Heart left ventricle (tissue), 16 donors: ENCODE data around the gene GNPTG. TPM values are rescaled to one million over a fixed set of nuclear protein-coding genes. Genes with fewer than 3 reads are reported as not detected.

ENCODE experiments used
- ATAC-seq, 4 donors: fragments of 200-7000 bp; cut with Tn5 transposase; one replicate each; pipeline ENCODE4 v1.9.1; 2020 to 2022; ENCODE audit warnings: moderate library complexity in 4 of 4, mild to moderate bottlenecking in 3 of 4, moderate number of reproducible peaks in 1 of 4
- DNase-seq, 5 donors: peaks; one replicate each; pipeline ENCODE4 v3.0.0-alpha.2; 2020
- H3K27ac ChIP-seq, 12 donors: fragments of 200-600 bp; sonication (generic) in 4 of 12; one replicate each; pipeline versions ENCODE4 v1.5.0 to v1.8.0; 2016 to 2022; ENCODE audit warnings: mild to moderate bottlenecking in 2 of 12
- H3K27me3 ChIP-seq, 9 donors: fragments of 200-600 bp; sonication (generic) in 2 of 9; one replicate each; pipeline versions ENCODE4 v1.5.1 to v1.8.0; 2016 to 2022; ENCODE audit warnings: mild to moderate bottlenecking in 3 of 9
- H3K36me3 ChIP-seq, 9 donors: fragments of 200-600 bp; sonication (generic) in 2 of 9; one replicate each; pipeline versions ENCODE4 v1.5.0 to v1.8.0; 2018 to 2022; ENCODE audit warnings: mild to moderate bottlenecking in 2 of 9
- H3K4me1 ChIP-seq, 12 donors: fragments of 200-600 bp; sonication (generic) in 4 of 12; one replicate each; pipeline versions ENCODE4 v1.5.0 to v1.8.0; 2016 to 2022; ENCODE audit warnings: mild to moderate bottlenecking in 3 of 12
- H3K4me3 ChIP-seq, 12 donors: fragments of 200-600 bp; sonication (generic) in 4 of 12; one replicate each; pipeline versions ENCODE4 v1.5.0 to v1.8.0; 2017 to 2022; ENCODE audit warnings: mild to moderate bottlenecking in 9 of 12, moderate library complexity in 4 of 12
- H3K9me3 ChIP-seq, 12 donors: fragments of 200-600 bp; sonication (generic) in 4 of 12; one replicate each; pipeline versions ENCODE4 v1.5.0 to v1.8.0; 2016 to 2022; ENCODE audit warnings: mild to moderate bottlenecking in 1 of 12
- POLR2A ChIP-seq, 2 donors: fragments of 450-650 bp; IDR thresholded peaks; one replicate each; pipeline ENCODE4 v1.6.1; 2017; ENCODE audit warnings: antibody characterized with exemption in 2 of 2, mild to moderate bottlenecking in 2 of 2, moderate library complexity in 2 of 2
- WGBS, 4 donors: extraction: QIAGEN DNeasy Blood & Tissue Kit in 2 of 4; methylation state at CpG; one replicate each; pipeline versions ENCODE4 v1.1.5 to v1.1.7; 2013 to 2018; 5-methylcytosine and 5-hydroxymethylcytosine counted together
- intact Hi-C, 10 donors: fragments of 100-400 bp; cut with DNase I; formaldehyde crosslinking; loops; one replicate each; pipeline versions ENCODE4 v1.11.1 to v1.14.2; 2022
- polyA plus RNA-seq, 2 donors: library from polyadenylated mRNA; stranded (reverse); fragments of 200-250 nt; gene quantifications; one replicate each; pipeline ENCODE4 v1.2.3, GENCODE V29; 2013
- total RNA-seq, 9 donors: library from RNA; depleted of rRNA in 2 of 9; stranded (reverse); fragments of >200 nt in 2 of 9; fragmentation: NEBNext Ultra II Directional in 3 of 9; extraction: Animal tissue kit (Norgen Biotek cat#: 25700) in 3 of 9; gene quantifications; one replicate each; pipeline versions ENCODE4 v1.1.0 to v1.2.4, GENCODE V29; 2016 to 2023
- TF ChIP-seq, protein P1 (sequence below), 12 donors: fragments of 200-600 bp; sonication (generic) in 4 of 12; IDR thresholded peaks; one replicate each; pipeline versions ENCODE4 v1.5.0 to v1.8.0; 2018 to 2022; ENCODE audit warnings: antibody characterized with exemption in 12 of 12, mild to moderate bottlenecking in 5 of 12
- donor health status: ischemic (EF 13 %, LVEDD 7.1; RV severe dilation, severe dysfunction).
- donor health status: healthy with polysubstance abuse.
- donor health status: DM: no; HTN: yes; CAD: no.
- donor health status: DM: no; HTN: no; CAD: no.
- donor health status: ischemic (EF 25% LVEDD 6.9; RV normal size, moderate dysfunction).
- donor health status: ischemic (EF 25% LVEDD 5.7; RV mildly dilated, moderate dysfunction).
- donor health status: healthy.
- donor health status: DM: yes; HTN: yes; CAD: no.
- donor health status: ischemic (EF 35%, LVEDD 5.7; RV mildly dilated, moderate dysfunction).
- donor health status: nonischemic (EF 11% LVEDD 7.7; RV severe dilation, severe dysfunction).
- donor health status: DM: yes; HTN: yes; CAD: no.
- donor health status: PGD.
- donor health status: ischemic (EF 29% LVEDD 5.4; RV normal size, mild dysfunction).
- donor health status: nonischemic (EF 23%, LVEDD 6.1; RV moderate dilation, normal function).

The GNPTG gene
- total and polyA plus RNA-seq, 11 donors = 25.4 to 54.2 (median 31.9) TPM

DNA sequence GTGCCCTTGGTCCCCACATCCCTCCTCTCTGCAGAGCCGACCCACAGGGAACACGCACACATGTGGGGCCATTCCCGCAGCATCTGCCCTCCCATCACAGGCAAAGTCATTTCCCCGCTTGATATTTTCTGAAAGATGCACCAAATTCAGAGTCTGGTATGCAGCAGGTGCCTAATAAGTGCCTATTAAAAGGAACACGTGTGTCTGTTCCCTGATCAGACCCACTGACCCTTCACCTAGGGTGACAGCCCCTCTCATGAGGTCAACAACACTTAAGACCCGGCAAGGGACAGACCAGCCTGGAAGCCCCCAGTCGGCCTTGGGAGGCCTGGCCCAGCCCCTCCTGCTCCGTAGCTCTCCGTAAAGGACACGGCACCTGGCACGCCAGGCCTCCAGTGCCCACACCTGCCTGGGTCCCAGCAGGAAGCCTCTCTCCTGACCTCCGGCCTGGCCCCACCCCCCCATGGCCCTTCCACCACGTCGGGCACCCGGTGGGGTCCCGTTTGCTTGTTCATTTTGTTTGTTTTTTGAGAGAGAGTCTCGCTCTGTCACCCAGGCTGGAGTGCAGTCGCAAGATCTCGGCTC, 42.7 kb downstream of the GNPTG start:
- WGBS, 4 donors = 91 to 94% (median 92%) methylated on average over 19 of the region's 19 CpGs
- Histone ChIP-seq H3K27me3 (no peaks in the 10 kb centered on the region), H3K36me3 (peaks cover 0 to 87% (median 79%) of the 10 kb centered on the region in 9 donors), H3K27ac (no peak overlapping the region), H3K4me1 (no peaks in the 10 kb centered on the region), H3K4me3 (no peak overlapping the region), H3K9me3 (no peaks in the 10 kb centered on the region)
- intact Hi-C loops = no loop called here
- ATAC-seq = no peak
- TF ChIP-seq POLR2A (IDR thresholded peaks at IDR 0.05) = no peak
- TF ChIP-seq, protein P1, sequence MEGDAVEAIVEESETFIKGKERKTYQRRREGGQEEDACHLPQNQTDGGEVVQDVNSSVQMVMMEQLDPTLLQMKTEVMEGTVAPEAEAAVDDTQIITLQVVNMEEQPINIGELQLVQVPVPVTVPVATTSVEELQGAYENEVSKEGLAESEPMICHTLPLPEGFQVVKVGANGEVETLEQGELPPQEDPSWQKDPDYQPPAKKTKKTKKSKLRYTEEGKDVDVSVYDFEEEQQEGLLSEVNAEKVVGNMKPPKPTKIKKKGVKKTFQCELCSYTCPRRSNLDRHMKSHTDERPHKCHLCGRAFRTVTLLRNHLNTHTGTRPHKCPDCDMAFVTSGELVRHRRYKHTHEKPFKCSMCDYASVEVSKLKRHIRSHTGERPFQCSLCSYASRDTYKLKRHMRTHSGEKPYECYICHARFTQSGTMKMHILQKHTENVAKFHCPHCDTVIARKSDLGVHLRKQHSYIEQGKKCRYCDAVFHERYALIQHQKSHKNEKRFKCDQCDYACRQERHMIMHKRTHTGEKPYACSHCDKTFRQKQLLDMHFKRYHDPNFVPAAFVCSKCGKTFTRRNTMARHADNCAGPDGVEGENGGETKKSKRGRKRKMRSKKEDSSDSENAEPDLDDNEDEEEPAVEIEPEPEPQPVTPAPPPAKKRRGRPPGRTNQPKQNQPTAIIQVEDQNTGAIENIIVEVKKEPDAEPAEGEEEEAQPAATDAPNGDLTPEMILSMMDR (IDR thresholded peaks at IDR 0.05) = no peak
- DNase-seq = no peak

DNA sequence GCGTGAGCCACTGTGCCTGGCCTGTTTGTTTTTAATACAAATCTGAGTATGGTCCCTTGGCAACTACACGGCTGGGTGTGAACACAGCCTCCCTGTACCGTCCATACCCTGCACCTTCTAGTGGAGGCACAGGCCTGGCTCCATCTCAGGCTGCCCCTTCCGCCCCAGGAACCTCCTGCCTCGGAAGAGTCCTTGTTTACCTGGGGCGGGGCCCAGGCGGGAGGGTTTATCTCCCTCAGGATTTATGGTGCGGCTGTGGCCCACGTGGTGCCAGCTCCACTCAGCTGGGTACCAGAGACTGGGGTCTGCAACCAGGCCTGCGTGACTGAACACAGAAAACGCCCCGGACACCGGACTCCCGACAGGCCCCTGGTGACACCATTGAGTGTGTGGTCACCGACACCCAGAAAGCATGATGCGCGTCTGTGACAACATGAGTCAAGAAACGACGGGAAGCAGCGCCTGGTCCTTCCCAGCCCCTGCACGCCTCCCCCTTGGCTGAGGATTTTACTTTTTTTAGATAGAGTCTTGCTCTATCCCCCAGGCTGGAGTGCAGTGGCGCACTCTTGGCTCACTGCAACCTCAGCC, 43.8 kb downstream of the GNPTG start:
- peaks cover 0 to 87% (median 77%) of the 10 kb centered on the region in 9 donors for H3K36me3 ChIP-seq
- ATAC-seq (no peak), DNase-seq (no peak)
- 93 to 94% (median 94%) methylated on average over 15 to 22 of the region's 22 CpGs for WGBS, 4 donors
- H3K4me3 ChIP-seq = no peak overlapping the region
- no peaks in the 10 kb centered on the region for H3K9me3 ChIP-seq
- H3K27ac ChIP-seq = no peak overlapping the region
- intact Hi-C loops = no loop called here
- H3K4me1 ChIP-seq = no peaks in the 10 kb centered on the region
- no peaks in the 10 kb centered on the region for H3K27me3 ChIP-seq
- TF ChIP-seq, protein P1 (IDR thresholded peaks at IDR 0.05) = no peak
- TF ChIP-seq POLR2A (IDR thresholded peaks at IDR 0.05) = no peak

DNA sequence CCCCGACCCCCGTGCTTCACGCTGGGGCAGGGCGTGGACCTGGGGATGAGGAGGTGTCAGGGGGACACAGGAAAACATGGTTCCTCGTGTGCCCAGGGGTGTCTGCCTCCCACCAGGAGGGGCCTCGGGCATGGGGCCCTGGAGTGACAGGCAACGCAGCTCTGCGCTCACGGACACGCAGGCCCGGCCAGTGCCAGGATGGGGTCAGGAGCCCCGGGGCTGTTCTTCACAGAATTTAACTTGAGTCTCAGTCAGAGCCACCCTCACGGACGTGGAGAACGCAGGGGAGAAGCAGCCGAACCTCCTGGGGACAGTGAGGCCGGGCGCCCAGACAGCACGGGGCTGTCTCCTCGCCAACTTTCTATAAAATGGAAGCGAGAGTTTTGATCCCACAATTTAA, 46.0 kb downstream of the GNPTG start:
- WGBS, 4 donors = 93 to 95% (median 94%) methylated on average over 17 to 21 of the region's 21 CpGs

DNA sequence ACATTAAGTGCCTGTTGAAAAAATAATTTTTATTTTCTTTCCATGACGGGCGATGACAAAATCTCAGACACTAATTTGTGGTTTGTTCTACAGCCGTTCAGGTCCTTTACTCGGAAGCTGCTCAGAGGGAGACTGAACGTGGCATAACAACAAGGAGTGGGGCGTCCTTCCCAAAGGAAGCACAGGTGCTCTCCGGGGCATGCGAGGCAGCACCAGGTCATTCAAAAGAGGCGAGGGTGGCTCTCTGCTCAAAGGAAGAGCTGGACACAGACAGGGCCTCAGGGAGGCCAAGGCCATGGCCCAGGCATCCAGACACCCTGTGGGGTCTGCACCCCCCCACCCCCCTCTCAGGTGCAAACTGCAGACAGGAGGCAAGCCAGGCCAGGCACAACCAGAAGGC, 46.6 kb downstream of the GNPTG start:
- Histone ChIP-seq H3K4me1 (no peaks in the 10 kb centered on the region), H3K27ac (no peak overlapping the region), H3K9me3 (no peaks in the 10 kb centered on the region), H3K4me3 (no peak overlapping the region), H3K36me3 (peaks cover 0 to 89% (median 80%) of the 10 kb centered on the region in 9 donors), H3K27me3 (no peaks in the 10 kb centered on the region)
- WGBS, 4 donors = 91 to 96% (median 94%) methylated on average over 9 of the region's 9 CpGs
- intact Hi-C loops = no loop called here
- ATAC-seq (no peak), DNase-seq (no peak)
- no peak for TF ChIP-seq POLR2A (IDR thresholded peaks at IDR 0.05)
- TF ChIP-seq, protein P1 (IDR thresholded peaks at IDR 0.05) = no peak

More for the DNA sequence above, 46.0 kb downstream of the GNPTG start:
- Histone ChIP-seq H3K9me3 (no peaks in the 10 kb centered on the region), H3K27me3 (no peaks in the 10 kb centered on the region), H3K27ac (no peak overlapping the region), H3K4me3 (no peak overlapping the region), H3K36me3 (peaks cover 0 to 89% (median 80%) of the 10 kb centered on the region in 9 donors), H3K4me1 (no peaks in the 10 kb centered on the region)
- intact Hi-C loops = no loop called here
- ATAC-seq = no peak
- DNase-seq = no peak
- TF ChIP-seq, protein P1 (IDR thresholded peaks at IDR 0.05) = no peak
- TF ChIP-seq POLR2A (IDR thresholded peaks at IDR 0.05) = no peak
